Activated CD8-positive, alpha-beta memory T cell treated with anti-CD3 and anti-CD28 coated beads, Interleukin-2, amount 10 ng/mL, durations not matched to agents 7 days and 5 days (primary cell): ENCODE measurements around the gene EZH2. TPM values are rescaled to one million over a fixed set of nuclear protein-coding genes. Genes with fewer than 3 reads are reported as not detected.

Experiments used
- ATAC-seq: fragments of 150-1000 bp; cut with Tn5 transposase; one replicate; pipeline ENCODE4 v1.10.0; 2021; ENCODE audit warnings: moderate library complexity
- CTCF ChIA-PET: fragments of 350-600 bp; sonication (Branson Sonifier 250); formaldehyde crosslinking; loops from one replicate; lab custom pipeline; 2021; ENCODE audit warnings: antibody characterized with exemption; lab: Charles Lee
- DNase-seq: peaks from one replicate; pipeline ENCODE4 v3.0.0-alpha.2; 2020
- H3K27ac Mint-ChIP-seq: one replicate; pipeline ENCODE4 v1.8.0; 2021; ENCODE audit warnings: mild to moderate bottlenecking, mixed read lengths
- H3K27me3 Mint-ChIP-seq: one replicate; pipeline ENCODE4 v1.8.0; 2021; ENCODE audit warnings: mixed read lengths
- H3K36me3 Mint-ChIP-seq: one replicate; pipeline ENCODE4 v1.8.0; 2021; ENCODE audit warnings: mild to moderate bottlenecking, mixed read lengths
- H3K4me1 Mint-ChIP-seq: one replicate; pipeline ENCODE4 v1.8.0; 2021; ENCODE audit warnings: mixed read lengths
- H3K4me3 Mint-ChIP-seq: one replicate; pipeline ENCODE4 v1.8.0; 2021; ENCODE audit warnings: mild to moderate bottlenecking, moderate library complexity, mixed read lengths
- H3K9me3 Mint-ChIP-seq: one replicate; pipeline ENCODE4 v1.8.0; 2022; ENCODE audit warnings: low read depth, mixed read lengths
- total RNA-seq, 2 experiments: library from RNA; stranded (reverse); gene quantifications; one replicate each; pipeline ENCODE4 v1.2.3, GENCODE V29; 2021

The EZH2 gene
- total RNA-seq, 2 experiments from 2014 or later, result 106 to 109 TPM

- H3K9me3 Mint-ChIP-seq, result peaks cover 2% of the 10 kb centered on the region
- no peaks in the 10 kb centered on the region for H3K27me3 Mint-ChIP-seq
- peaks cover 59% of the 10 kb centered on the region for H3K36me3 Mint-ChIP-seq
- no peak overlapping the region for H3K4me3 Mint-ChIP-seq
- CTCF ChIA-PET, result interaction anchor here (1.6 to 2.0 kb wide), 3 partner anchors 20 to 260 kb away, joined by 3 to 5 read pairs (median 4); no protein-coding TSS in a partner anchor
- no peak for ATAC-seq
- no peak overlapping the region for H3K27ac Mint-ChIP-seq
- peaks cover 34% of the 10 kb centered on the region for H3K4me1 Mint-ChIP-seq
- no peak for DNase-seq
These were observed 48.2 kb downstream of the EZH2 start for GRCh38 chr7:148835854-148836253.

- H3K9me3 Mint-ChIP-seq, result peaks cover 2% of the 10 kb centered on the region
- ATAC-seq, result no peak
- DNase-seq, result no peak
- H3K4me1 Mint-ChIP-seq, result peaks cover 24% of the 10 kb centered on the region
- no peak overlapping the region for H3K27ac Mint-ChIP-seq
- CTCF ChIA-PET, result interaction anchor here (1.6 to 1.8 kb wide), 2 partner anchors 171 to 259 kb away, joined by 3 to 4 read pairs; no protein-coding TSS in a partner anchor
- H3K27me3 Mint-ChIP-seq, result no peaks in the 10 kb centered on the region
- peaks cover 62% of the 10 kb centered on the region for H3K36me3 Mint-ChIP-seq
- no peak overlapping the region for H3K4me3 Mint-ChIP-seq
These were observed 49.5 kb downstream of the EZH2 start for GRCh38 chr7:148834605-148835004.

- CTCF ChIA-PET, result interaction anchor here (1.4 to 1.5 kb wide), 2 partner anchors 14 to 256 kb away, joined by 4 to 5 read pairs; no protein-coding TSS in a partner anchor
- Mint-ChIP-seq H3K27me3 (no peaks in the 10 kb centered on the region), H3K9me3 (no peaks in the 10 kb centered on the region), H3K27ac (no peak overlapping the region), H3K36me3 (peaks cover 45% of the 10 kb centered on the region), H3K4me1 (peaks cover 7% of the 10 kb centered on the region), H3K4me3 (no peak overlapping the region)
- no peak for DNase-seq
- no peak for ATAC-seq
These were observed 52.3 kb downstream of the EZH2 start for GRCh38 chr7:148831782-148832181.

GRCh38 chr7:148830897-148831692 lies 53.0 kb downstream of the EZH2 start:
- ATAC-seq, result no peak
- Mint-ChIP-seq H3K9me3 (no peaks in the 10 kb centered on the region), H3K36me3 (peaks cover 42% of the 10 kb centered on the region), H3K27me3 (no peaks in the 10 kb centered on the region), H3K4me1 (peaks cover 5% of the 10 kb centered on the region), H3K27ac (no peak overlapping the region), H3K4me3 (no peak overlapping the region)
- DNase-seq, result no peak
- CTCF ChIA-PET, result interaction anchor here (1.0 to 1.5 kb wide), 2 partner anchors 9 to 15 kb away, joined by 4 read pairs; no protein-coding TSS in a partner anchor

GRCh38 chr7:148828965-148829364 lies 55.1 kb downstream of the EZH2 start:
- Mint-ChIP-seq H3K27ac (no peak overlapping the region), H3K27me3 (no peaks in the 10 kb centered on the region), H3K36me3 (peaks cover 46% of the 10 kb centered on the region), H3K4me1 (peaks cover 2% of the 10 kb centered on the region), H3K4me3 (no peak overlapping the region), H3K9me3 (no peaks in the 10 kb centered on the region)
- DNase-seq (no peak), ATAC-seq (no peak)
- CTCF ChIA-PET, result no interaction called here

GRCh38 chr7:148825338-148825737 lies 58.8 kb downstream of the EZH2 start:
- Mint-ChIP-seq H3K9me3 (no peaks in the 10 kb centered on the region), H3K27me3 (no peaks in the 10 kb centered on the region), H3K4me1 (peaks cover 4% of the 10 kb centered on the region), H3K27ac (peak overlapping the region; percentile 4), H3K36me3 (peaks cover 40% of the 10 kb centered on the region), H3K4me3 (no peak overlapping the region)
- ATAC-seq (no peak), DNase-seq (no peak)
- CTCF ChIA-PET, result no interaction called here

GRCh38 chr7:148824864-148825263 lies 59.2 kb downstream of the EZH2 start:
- Mint-ChIP-seq H3K27ac (no peak overlapping the region), H3K36me3 (peaks cover 41% of the 10 kb centered on the region), H3K4me3 (no peak overlapping the region), H3K4me1 (peaks cover 4% of the 10 kb centered on the region), H3K9me3 (no peaks in the 10 kb centered on the region), H3K27me3 (no peaks in the 10 kb centered on the region)
- DNase-seq (no peak), ATAC-seq (no peak)
- CTCF ChIA-PET, result no interaction called here

GRCh38 chr7:148821422-148821821 lies 62.7 kb downstream of the EZH2 start:
- DNase-seq (no peak), ATAC-seq (no peak)
- Mint-ChIP-seq H3K27ac (no peak overlapping the region), H3K27me3 (no peaks in the 10 kb centered on the region), H3K4me3 (no peak overlapping the region), H3K4me1 (peaks cover 4% of the 10 kb centered on the region), H3K36me3 (peaks cover 58% of the 10 kb centered on the region), H3K9me3 (no peaks in the 10 kb centered on the region)
- CTCF ChIA-PET, result interaction anchor here (0.6 kb wide), 1 partner anchor 362 kb away, joined by 3 read pairs; no protein-coding TSS in a partner anchor

- H3K36me3 Mint-ChIP-seq, result peaks cover 54% of the 10 kb centered on the region
- no peak for DNase-seq
- ATAC-seq, result no peak
- H3K27ac Mint-ChIP-seq, result no peak overlapping the region
- no peak overlapping the region for H3K4me3 Mint-ChIP-seq
- CTCF ChIA-PET, result no interaction called here
- no peaks in the 10 kb centered on the region for H3K9me3 Mint-ChIP-seq
- H3K4me1 Mint-ChIP-seq, result peaks cover 4% of the 10 kb centered on the region
- no peaks in the 10 kb centered on the region for H3K27me3 Mint-ChIP-seq
These were observed 64.3 kb downstream of the EZH2 start for GRCh38 chr7:148819697-148820360.

GRCh38 chr7:148815612-148816011 lies 68.5 kb downstream of the EZH2 start:
- H3K9me3 Mint-ChIP-seq, result no peaks in the 10 kb centered on the region
- peaks cover 2% of the 10 kb centered on the region for H3K4me1 Mint-ChIP-seq
- H3K36me3 Mint-ChIP-seq, result peaks cover 67% of the 10 kb centered on the region
- H3K27me3 Mint-ChIP-seq, result no peaks in the 10 kb centered on the region
- ATAC-seq (no peak), DNase-seq (no peak)
- no peak overlapping the region for H3K27ac Mint-ChIP-seq
- CTCF ChIA-PET, result interaction anchor here (1.3 kb wide), 1 partner anchor 25 kb away, joined by 3 read pairs; no protein-coding TSS in a partner anchor
- H3K4me3 Mint-ChIP-seq, result no peak overlapping the region

- no peak for DNase-seq
- Mint-ChIP-seq H3K9me3 (no peaks in the 10 kb centered on the region), H3K27me3 (no peaks in the 10 kb centered on the region), H3K4me1 (peaks cover 2% of the 10 kb centered on the region), H3K36me3 (peaks cover 68% of the 10 kb centered on the region), H3K4me3 (no peak overlapping the region), H3K27ac (no peak overlapping the region)
- CTCF ChIA-PET, result interaction anchor here (1.3 kb wide), 1 partner anchor 24 kb away, joined by 3 read pairs; no protein-coding TSS in a partner anchor
- ATAC-seq, result no peak
These were observed 69.0 kb downstream of the EZH2 start for GRCh38 chr7:148814922-148815559.

- peaks cover 65% of the 10 kb centered on the region for H3K36me3 Mint-ChIP-seq
These were observed 70.2 kb downstream of the EZH2 start for GRCh38 chr7:148813890-148814289.

GRCh38 chr7:148811892-148812291 lies 72.2 kb downstream of the EZH2 start:
- ATAC-seq (no peak), DNase-seq (no peak)
- Mint-ChIP-seq H3K4me1 (peaks cover 2% of the 10 kb centered on the region), H3K27me3 (no peaks in the 10 kb centered on the region), H3K4me3 (no peak overlapping the region), H3K36me3 (peaks cover 61% of the 10 kb centered on the region), H3K27ac (no peak overlapping the region), H3K9me3 (no peaks in the 10 kb centered on the region)
- CTCF ChIA-PET, result no interaction called here

More at GRCh38 chr7:148813890-148814289, 70.2 kb downstream of the EZH2 start:
- Mint-ChIP-seq H3K4me3 (no peak overlapping the region), H3K27me3 (no peaks in the 10 kb centered on the region), H3K9me3 (no peaks in the 10 kb centered on the region), H3K4me1 (peaks cover 2% of the 10 kb centered on the region), H3K27ac (no peak overlapping the region)
- DNase-seq (no peak), ATAC-seq (no peak)
- CTCF ChIA-PET, result interaction anchor here (0.7 kb wide), 1 partner anchor 301 kb away, joined by 3 read pairs; no protein-coding TSS in a partner anchor
